Measurements from ENCODE around the gene TIMP2. TPM values are rescaled to one million over a fixed set of nuclear protein-coding genes. Genes with fewer than 3 reads are reported as not detected.
"Not testable (repeated sequence)": the region's sequence is repeated elsewhere in the genome, so short reads cannot be mapped to it uniquely, and the experiment has no call there.

Gene TIMP2
- total RNA-seq, 2 experiments from 2014 or later: 0.54 TPM; not detected in 1

GRCh38 chr17:78947235-78948149 lies 22.3 kb upstream of the TIMP2 start:
- Histone ChIP-seq H3K27ac (ENCODE audit: low read depth, low read length, poor library complexity, severe bottlenecking) (no peak overlapping the region), H3K4me3 (ENCODE audit: low read depth, low read length, poor library complexity, severe bottlenecking) (no peak overlapping the region), H3K9me3 (ENCODE audit: low read length) (no peaks in the 10 kb centered on the region), H3K4me1 (ENCODE audit: insufficient read depth, low read length, poor library complexity, severe bottlenecking) (no peaks in the 10 kb centered on the region), H3K36me3 (ENCODE audit: insufficient read depth, low read length) (no peaks in the 10 kb centered on the region), H3K79me2 (ENCODE audit: insufficient read depth, low read depth, low read length) (no peaks in the 10 kb centered on the region), H3K9me2 (ENCODE audit: insufficient read depth, low read length) (no peaks in the 10 kb centered on the region), H4K20me1 (ENCODE audit: insufficient read depth, low read length) (no peaks in the 10 kb centered on the region), H2AFZ (ENCODE audit: low read length) (no peak overlapping the region), H3K4me2 (ENCODE audit: low read length) (no peak overlapping the region)
- TF ChIP-seq EZH2phosphoT487 (IDR thresholded peaks at IDR 0.05; ENCODE audit: borderline replicate concordance, low read depth, low read length) (no peak), CTCF (conservative IDR thresholded peaks at IDR 0.05; ENCODE audit: low read length) (no peak)
- POLR2A ChIA-PET: interaction anchor here (0.7 kb wide), 1 partner anchor 40 kb away, joined by 4 read pairs; no protein-coding TSS in a partner anchor
- no peak for DNase-seq (ENCODE audit: low spot score)
- CTCF ChIA-PET (ENCODE audit: unreplicated experiment): no interaction called here
- intact Hi-C loops (cut with micrococcal nuclease; ENCODE audit: unreplicated experiment): no loop called here
- BruUV-seq (replicated peaks): no TSS peak

GRCh38 chr17:78946631-78947030 lies 21.4 kb upstream of the TIMP2 start:
- Histone ChIP-seq H3K9me3 (ENCODE audit: low read length) (no peaks in the 10 kb centered on the region), H2AFZ (ENCODE audit: low read length) (no peak overlapping the region), H3K79me2 (ENCODE audit: insufficient read depth, low read depth, low read length) (no peaks in the 10 kb centered on the region), H3K4me3 (ENCODE audit: low read depth, low read length, poor library complexity, severe bottlenecking) (no peak overlapping the region), H3K27ac (ENCODE audit: low read depth, low read length, poor library complexity, severe bottlenecking) (no peak overlapping the region), H3K9me2 (ENCODE audit: insufficient read depth, low read length) (no peaks in the 10 kb centered on the region), H4K20me1 (ENCODE audit: insufficient read depth, low read length) (no peaks in the 10 kb centered on the region), H3K4me1 (ENCODE audit: insufficient read depth, low read length, poor library complexity, severe bottlenecking) (no peaks in the 10 kb centered on the region), H3K36me3 (ENCODE audit: insufficient read depth, low read length) (no peaks in the 10 kb centered on the region), H3K4me2 (ENCODE audit: low read length) (no peak overlapping the region)
- DNase-seq (ENCODE audit: low spot score): no peak
- intact Hi-C loops (cut with micrococcal nuclease; ENCODE audit: unreplicated experiment): no loop called here
- CTCF ChIA-PET (ENCODE audit: unreplicated experiment): no interaction called here
- TF ChIP-seq EZH2phosphoT487 (IDR thresholded peaks at IDR 0.05; ENCODE audit: borderline replicate concordance, low read depth, low read length) (no peak), CTCF (conservative IDR thresholded peaks at IDR 0.05; ENCODE audit: low read length) (no peak)
- no TSS peak for BruUV-seq (replicated peaks)
- POLR2A ChIA-PET: no interaction called here

- Histone ChIP-seq H3K9me2 (ENCODE audit: insufficient read depth, low read length) (no peaks in the 10 kb centered on the region), H4K20me1 (ENCODE audit: insufficient read depth, low read length) (no peaks in the 10 kb centered on the region), H3K9me3 (ENCODE audit: low read length) (no peaks in the 10 kb centered on the region), H3K79me2 (ENCODE audit: insufficient read depth, low read depth, low read length) (no peaks in the 10 kb centered on the region), H3K4me1 (ENCODE audit: insufficient read depth, low read length, poor library complexity, severe bottlenecking) (no peaks in the 10 kb centered on the region), H3K27ac (ENCODE audit: low read depth, low read length, poor library complexity, severe bottlenecking) (no peak overlapping the region), H3K36me3 (ENCODE audit: insufficient read depth, low read length) (no peaks in the 10 kb centered on the region), H3K4me2 (ENCODE audit: low read length) (no peak overlapping the region), H3K4me3 (ENCODE audit: low read depth, low read length, poor library complexity, severe bottlenecking) (no peak overlapping the region), H2AFZ (ENCODE audit: low read length) (no peak overlapping the region)
- BruUV-seq (replicated peaks): no TSS peak
- no peak for DNase-seq (ENCODE audit: low spot score)
- no peak for TF ChIP-seq EZH2phosphoT487 (IDR thresholded peaks at IDR 0.05; ENCODE audit: borderline replicate concordance, low read depth, low read length)
- no peak for TF ChIP-seq CTCF (conservative IDR thresholded peaks at IDR 0.05; ENCODE audit: low read length)
- ChIA-PET POLR2A (no interaction called here), CTCF (ENCODE audit: unreplicated experiment) (no interaction called here)
- intact Hi-C loops (cut with micrococcal nuclease; ENCODE audit: unreplicated experiment): no loop called here
Measured at GRCh38 chr17:78946131-78946530, 20.9 kb upstream of the TIMP2 start.

- H2AFZ ChIP-seq (ENCODE audit: low read length); H3K27ac ChIP-seq (ENCODE audit: low read depth, low read length, poor library complexity, severe bottlenecking); H3K4me3 ChIP-seq (ENCODE audit: low read depth, low read length, poor library complexity, severe bottlenecking); H3K4me2 ChIP-seq (ENCODE audit: low read length); H3K9me3 ChIP-seq (ENCODE audit: low read length); intact Hi-C loops (cut with micrococcal nuclease; ENCODE audit: unreplicated experiment); POLR2A ChIA-PET; DNase-seq (ENCODE audit: low spot score); H3K4me1 ChIP-seq (ENCODE audit: insufficient read depth, low read length, poor library complexity, severe bottlenecking); CTCF ChIA-PET (ENCODE audit: unreplicated experiment); BruUV-seq (replicated peaks); H3K79me2 ChIP-seq (ENCODE audit: insufficient read depth, low read depth, low read length); H4K20me1 ChIP-seq (ENCODE audit: insufficient read depth, low read length); H3K36me3 ChIP-seq (ENCODE audit: insufficient read depth, low read length); H3K9me2 ChIP-seq (ENCODE audit: insufficient read depth, low read length): not testable (repeated sequence)
Measured at GRCh38 chr17:78945455-78945854, 20.3 kb upstream of the TIMP2 start.

All from OCI-LY7 (cell line).